CD4-positive, alpha-beta T cell treated with Interleukin-4 for 1 hour (primary cell): Measurements from ENCODE around the gene UNC13B.

Experiments
- DNase-seq, 2 donors: peaks; one replicate each; pipeline ENCODE4 v3.0.0-alpha.2; 2020 to 2022

Gene UNC13B

DNA sequence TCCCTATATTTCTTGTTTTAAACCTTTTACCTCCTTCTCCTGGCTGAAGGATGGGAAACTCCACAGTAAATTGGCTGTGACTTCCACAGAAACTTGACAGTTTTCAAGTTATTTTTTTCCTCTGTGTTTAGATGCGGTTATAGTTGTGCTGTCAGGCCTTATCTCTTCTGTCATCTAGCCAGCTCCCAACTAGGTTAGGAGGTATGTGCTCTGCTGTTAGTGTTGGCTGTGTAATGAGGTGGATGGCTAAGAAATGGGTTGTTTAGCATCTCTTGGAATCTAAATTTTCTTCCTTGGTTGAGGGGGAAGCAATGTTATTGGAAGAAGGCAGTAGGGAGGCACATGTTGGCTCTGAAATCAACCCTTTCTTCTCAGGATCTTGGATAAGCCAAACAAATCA is 178.2 kb downstream of the UNC13B start:
- no peak for DNase-seq

GRCh38 chr9:35341021-35341420 is 179.2 kb downstream of the UNC13B start:
- DNase-seq = no peak

DNA sequence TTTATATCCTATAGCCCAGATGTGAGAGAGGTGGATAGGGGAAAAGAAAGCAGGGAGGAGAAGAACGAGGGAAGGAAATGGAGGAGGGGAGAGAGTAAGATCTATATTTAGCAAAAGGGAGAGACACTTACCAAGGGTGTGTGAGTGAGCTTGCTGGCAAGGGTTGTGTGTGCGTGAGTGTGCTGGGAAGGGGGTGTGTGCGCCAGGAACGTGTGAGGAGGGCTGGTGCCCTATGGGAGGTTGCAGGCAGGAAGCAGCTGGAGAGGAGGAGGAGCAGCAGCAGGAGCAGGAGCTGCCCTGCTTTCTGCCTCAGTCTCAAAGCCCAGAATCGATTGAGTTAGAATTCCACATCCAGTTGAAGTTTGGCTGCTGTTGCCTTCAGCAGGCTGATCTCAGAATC is 179.8 kb downstream of the UNC13B start:
- no peak for DNase-seq

- DNase-seq = no peak
Observed at GRCh38 chr9:35342221-35342958, 180.6 kb downstream of the UNC13B start.

GRCh38 chr9:35348109-35348508 is 186.3 kb downstream of the UNC13B start:
- DNase-seq = no peak

DNA sequence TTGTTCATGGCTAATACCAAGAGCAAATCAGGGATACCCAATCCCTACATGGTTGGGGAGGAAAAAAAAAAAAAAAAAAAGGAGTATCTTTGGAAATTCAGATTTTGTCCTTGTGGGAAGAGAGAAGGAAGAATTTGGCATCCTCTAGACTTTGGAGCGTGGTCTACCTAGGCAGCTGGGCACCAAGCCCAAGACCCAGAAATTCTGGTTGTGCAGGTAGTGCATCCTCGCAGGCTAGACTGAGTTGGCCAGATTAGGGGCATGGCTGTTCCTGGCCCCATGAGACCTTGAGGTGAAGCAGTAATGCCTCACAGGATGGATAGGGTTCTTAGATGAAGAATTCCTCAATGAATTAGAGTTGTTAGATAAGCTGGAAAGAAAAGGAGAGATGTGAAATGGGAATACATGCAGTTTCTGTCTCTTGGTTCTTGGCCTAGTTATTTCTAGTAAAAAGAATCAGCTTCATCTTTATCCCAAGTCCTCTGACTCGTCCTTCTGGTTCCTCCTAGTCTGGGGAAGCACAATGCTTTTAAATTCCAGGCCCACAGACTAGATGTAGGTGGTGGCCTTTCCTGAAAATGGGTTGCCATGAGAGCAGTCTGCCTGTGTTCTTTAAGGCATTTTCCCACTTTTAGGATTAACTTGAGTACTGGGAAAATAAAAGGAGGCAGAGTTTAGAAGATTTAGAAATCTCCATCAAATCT is 187.6 kb downstream of the UNC13B start:
- DNase-seq = no peak

- no peak for DNase-seq
Observed at GRCh38 chr9:35350212-35350611, 188.4 kb downstream of the UNC13B start.

DNA sequence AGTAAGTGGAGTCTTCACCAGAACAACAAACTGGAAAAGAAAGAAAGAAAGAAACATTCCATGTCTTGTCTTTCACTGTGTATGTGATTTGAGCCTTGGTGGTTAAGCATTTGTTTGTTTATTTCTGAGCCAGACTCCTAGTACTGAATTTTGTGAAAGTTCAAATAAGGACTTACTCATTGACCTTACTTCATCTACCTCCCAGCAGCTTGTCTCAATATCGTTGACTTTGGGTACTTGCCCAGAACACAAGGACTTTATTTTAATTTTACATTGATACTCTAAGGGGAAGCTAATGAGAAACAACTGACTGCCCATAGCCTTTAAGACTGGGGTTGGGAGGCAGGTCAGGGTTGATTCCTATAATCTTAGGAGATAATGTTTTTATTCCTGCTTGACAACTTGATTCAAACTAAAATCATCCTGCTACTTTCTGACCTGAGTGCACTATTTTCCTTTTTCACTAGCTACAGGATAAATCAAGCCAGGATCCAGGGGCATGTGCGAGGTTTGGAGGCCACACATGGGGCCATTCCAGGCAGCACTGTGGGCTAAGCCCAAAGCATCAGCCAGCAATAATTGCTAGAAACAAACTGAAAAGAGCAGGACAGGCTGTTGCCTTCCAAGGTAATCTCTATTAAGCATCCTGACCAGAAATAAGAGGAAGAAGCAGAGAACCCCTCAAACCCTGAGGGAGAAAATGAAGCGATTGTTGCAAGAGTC is 189.2 kb downstream of the UNC13B start:
- DNase-seq = no peak

- no peak for DNase-seq
Observed at GRCh38 chr9:35353731-35354365, 192.0 kb downstream of the UNC13B start.

DNA sequence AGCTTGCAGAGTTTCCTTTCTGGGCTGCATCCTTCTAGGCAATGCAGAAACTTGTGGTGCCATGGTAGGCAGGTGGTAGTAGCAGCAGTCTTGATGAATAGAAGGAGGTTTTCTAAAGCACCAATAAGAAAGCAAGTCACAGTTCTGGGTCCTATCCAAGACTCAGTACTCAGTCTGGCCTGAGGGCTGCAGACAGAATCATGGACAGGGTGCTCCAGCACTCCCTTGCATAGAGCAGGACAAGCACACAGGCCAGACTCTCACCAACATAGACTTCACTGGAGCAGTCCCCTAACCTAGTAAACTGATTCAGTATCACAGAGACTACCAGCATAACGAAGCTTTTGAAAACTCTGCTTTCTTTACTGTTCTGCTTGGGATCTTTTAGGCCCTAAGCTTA is 194.1 kb downstream of the UNC13B start:
- no peak for DNase-seq

- DNase-seq = no peak
Observed at GRCh38 chr9:35357116-35357515, 195.3 kb downstream of the UNC13B start.

GRCh38 chr9:35357826-35358225 is 196.0 kb downstream of the UNC13B start:
- no peak for DNase-seq

- DNase-seq = no peak
Observed at GRCh38 chr9:35364817-35365585, 203.2 kb downstream of the UNC13B start.

GRCh38 chr9:35366627-35367026 is 204.8 kb downstream of the UNC13B start:
- DNase-seq = no peak

DNA sequence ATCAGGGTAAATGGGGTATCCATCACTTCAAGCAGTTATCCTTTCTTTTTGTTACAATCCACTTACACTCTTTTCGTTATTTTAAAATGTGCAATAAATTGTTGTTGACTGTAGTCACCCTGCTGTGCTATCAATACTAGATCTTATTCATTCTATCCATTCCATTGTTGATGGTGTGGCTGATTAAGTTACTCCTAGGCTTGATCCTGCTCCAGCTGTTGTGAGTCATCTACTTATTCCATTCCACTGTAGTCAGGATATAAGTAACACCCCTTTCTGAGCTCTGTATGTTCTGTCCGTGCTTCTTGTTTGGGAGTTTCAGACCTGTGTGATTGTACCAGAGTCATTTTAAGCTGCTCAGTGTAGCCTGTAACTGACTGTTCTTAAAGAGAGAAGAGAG is 205.6 kb downstream of the UNC13B start:
- DNase-seq = no peak

GRCh38 chr9:35370241-35370640 is 208.4 kb downstream of the UNC13B start:
- no peak for DNase-seq

DNA sequence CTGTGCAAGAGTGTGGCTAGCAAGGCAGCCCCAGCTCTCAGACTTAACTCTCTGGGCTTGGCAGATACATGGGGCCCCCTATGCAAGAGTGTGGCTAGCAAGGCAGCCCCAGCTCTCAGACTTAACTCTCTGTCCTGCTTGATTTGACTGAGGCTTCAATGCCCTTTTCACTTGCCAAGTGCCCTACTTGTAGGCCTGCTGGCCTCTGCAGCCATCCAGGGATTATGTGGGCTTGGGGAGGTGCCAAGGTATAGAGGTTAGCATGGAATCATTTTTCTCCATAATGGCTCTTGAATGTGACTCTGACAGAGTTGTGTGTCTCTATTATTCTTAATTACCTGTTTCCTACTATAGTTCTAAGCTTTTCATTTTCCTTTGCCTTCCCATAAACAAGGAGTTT is 212.6 kb downstream of the UNC13B start:
- DNase-seq = no peak

- no peak for DNase-seq
Observed at GRCh38 chr9:35374910-35375309, 213.1 kb downstream of the UNC13B start.

GRCh38 chr9:35380039-35380438 is 218.2 kb downstream of the UNC13B start:
- DNase-seq = no peak

GRCh38 chr9:35380619-35381018 is 218.8 kb downstream of the UNC13B start:
- DNase-seq = no peak

GRCh38 chr9:35385042-35385441 is 223.2 kb downstream of the UNC13B start:
- DNase-seq = no peak

GRCh38 chr9:35395076-35395705 is 233.4 kb downstream of the UNC13B start:
- no peak for DNase-seq
